HepG2 (cell line): ENCODE data around the gene PLG. TPM values are rescaled to one million over a fixed set of nuclear protein-coding genes. Genes with fewer than 3 reads are reported as not detected.
A peak's percentile ranks its signal among the peaks of the same experiment; 100 is the strongest.

ENCODE experiments used
- AHDC1 ChIP-seq: sonication (generic); formaldehyde crosslinking; IDR thresholded peaks from 2 replicates; pipeline ENCODE4 v1.5.1; 2020; ENCODE audit warnings: mild to moderate bottlenecking, missing genetic modification reagents, borderline replicate concordance
- BORCS8-MEF2B ChIP-seq: sonication (generic); formaldehyde crosslinking; IDR thresholded peaks from 2 replicates; pipeline ENCODE4 v1.8.0; 2022; ENCODE audit warnings: mild to moderate bottlenecking, missing genetic modification reagents
- CBX1 ChIP-seq: IDR thresholded peaks from one replicate; pipeline ENCODE4 v1.6.1; 2016; ENCODE audit warnings: antibody characterized with exemption, low read depth
- CREB1 ChIP-seq, 2 experiments: fragments of 450-650 bp in 1 of 2; IDR thresholded peaks; 2 replicates each; pipeline ENCODE4 v1.6.1; 2016 to 2017; ENCODE audit warnings: control low read depth in 1 of 2, mild to moderate bottlenecking in 1 of 2, missing compliant biosample characterization in 1 of 2, missing genetic modification characterization in 1 of 2
- GFI1 ChIP-seq: sonication (generic); formaldehyde crosslinking; IDR thresholded peaks from 2 replicates; pipeline ENCODE4 v1.5.0; 2020; ENCODE audit warnings: missing genetic modification reagents, mild to moderate bottlenecking, borderline replicate concordance
- HCFC1 ChIP-seq: fragments of 150-350 bp; IDR thresholded peaks from 2 replicates; pipeline ENCODE4 v1.6.1; 2014; ENCODE audit warnings: low read depth, low read length
- LCORL ChIP-seq, 2 experiments: fragments of 450-650 bp in 1 of 2; sonication (generic) in 1 of 2; formaldehyde crosslinking in 1 of 2; IDR thresholded peaks; 2 replicates each; pipeline versions ENCODE4 v1.5.0 to v1.6.1; 2017 to 2020; ENCODE audit warnings: antibody characterized with exemption in 1 of 2, missing genetic modification reagents in 1 of 2
- NFIC ChIP-seq: IDR thresholded peaks from 2 replicates; pipeline ENCODE4 v1.6.1; 2012; ENCODE audit warnings: mild to moderate bottlenecking, low read length, inconsistent platforms
- NR2F2 ChIP-seq: IDR thresholded peaks from 2 replicates; pipeline ENCODE4 v1.6.1; 2012; ENCODE audit warnings: low read depth, inconsistent platforms, borderline replicate concordance
- PHF8 ChIP-seq: sonication (generic); formaldehyde crosslinking; IDR thresholded peaks from 2 replicates; pipeline ENCODE4 v1.5.0; 2020; ENCODE audit warnings: missing genetic modification reagents
- POGZ ChIP-seq: sonication (generic); formaldehyde crosslinking; IDR thresholded peaks from 2 replicates; pipeline ENCODE4 v1.4.0; 2020; ENCODE audit warnings: mild to moderate bottlenecking, missing genetic modification reagents
- RXRB ChIP-seq: IDR thresholded peaks from 2 replicates; pipeline ENCODE4 v1.6.1; 2016; ENCODE audit warnings: borderline replicate concordance, missing genetic modification reagents, missing compliant biosample characterization
- SALL1 ChIP-seq: sonication (generic); formaldehyde crosslinking; IDR thresholded peaks from 2 replicates; pipeline ENCODE4 v1.8.0; 2022; ENCODE audit warnings: mild to moderate bottlenecking, missing genetic modification reagents
- TRIM24 ChIP-seq: sonication (generic); formaldehyde crosslinking; IDR thresholded peaks from 2 replicates; pipeline ENCODE4 v1.8.0; 2022; ENCODE audit warnings: mild to moderate bottlenecking, missing genetic modification reagents
- ZNF224 ChIP-seq: sonication (generic); formaldehyde crosslinking; IDR thresholded peaks from 2 replicates; pipeline ENCODE4 v1.5.0; 2020; ENCODE audit warnings: mild to moderate bottlenecking, missing genetic modification reagents
- ZNF564 ChIP-seq: sonication (generic); formaldehyde crosslinking; IDR thresholded peaks from 2 replicates; pipeline ENCODE4 v1.8.1; 2023; ENCODE audit warnings: mild to moderate bottlenecking, missing genetic modification reagents
- ZNF710 ChIP-seq: sonication (generic); formaldehyde crosslinking; IDR thresholded peaks from 2 replicates; pipeline ENCODE4 v1.5.0; 2020; ENCODE audit warnings: mild to moderate bottlenecking, missing genetic modification reagents, borderline replicate concordance
- polyA plus RNA-seq, 8 experiments: library from polyadenylated mRNA; depleted of rRNA in 3 of 8; stranded (reverse) in 7 of 8; unstranded in 1 of 8; fragments of >200 nt; fragmentation: Illumina TruSeq in 4 of 8; extraction: Trizol in 4 of 8; gene quantifications; 2 replicates each; pipeline versions ENCODE4 v1.2.1 to v1.2.3, GENCODE V29; 2011 to 2016; ENCODE audit warnings: low read depth in 4 of 8, missing spikeins in 1 of 8, mixed read lengths in 1 of 8; ENCODE audit not compliant: insufficient read depth in 1 of 8
- total RNA-seq, 5 experiments: library from RNA; depleted of rRNA; stranded (reverse); fragments of >200 nt; fragmentation: Illumina TruSeq; extraction: Trizol; gene quantifications; 2 replicates each; pipeline ENCODE4 v1.2.3, GENCODE V29; 2016; ENCODE audit warnings: low read depth in 1 of 5
- TF ChIP-seq, protein P1 (sequence below): sonication (generic); formaldehyde crosslinking; IDR thresholded peaks from 2 replicates; pipeline ENCODE4 v1.8.0; 2022; ENCODE audit warnings: mild to moderate bottlenecking, missing genetic modification reagents, moderate library complexity
- TF ChIP-seq, protein P2 (sequence below): sonication (generic); formaldehyde crosslinking; IDR thresholded peaks from 2 replicates; pipeline ENCODE4 v1.5.1; 2020; ENCODE audit warnings: mild to moderate bottlenecking, moderate library complexity, missing genetic modification reagents

Gene PLG
- total and polyA plus RNA-seq, 2 of the 13 experiments (the other 11 are each of a cell fraction or from before 2014, with no cell fraction given) = 1.7 to 10.7 TPM

GRCh38 chr6:160692369-160692959 is 9.6 kb upstream of the PLG start (continued):
- peak; percentile 30; the same call in 1 of the 2 replicates for TF ChIP-seq AHDC1
- no peak for TF ChIP-seq CREB1 (IDR thresholded peaks at IDR 0.05)
- TF ChIP-seq CREB1 (CRISPR knock-in tag; IDR thresholded peaks at IDR 0.05) = peak; percentile 20; the same call in 1 of the 2 replicates
- TF ChIP-seq TRIM24 (CRISPR knock-in tag) = 0 out of 2 replicates have a peak, but pooled peaks have one; percentile 41
- no peak for TF ChIP-seq PHF8 (CRISPR knock-in tag)
- TF ChIP-seq, protein P1, sequence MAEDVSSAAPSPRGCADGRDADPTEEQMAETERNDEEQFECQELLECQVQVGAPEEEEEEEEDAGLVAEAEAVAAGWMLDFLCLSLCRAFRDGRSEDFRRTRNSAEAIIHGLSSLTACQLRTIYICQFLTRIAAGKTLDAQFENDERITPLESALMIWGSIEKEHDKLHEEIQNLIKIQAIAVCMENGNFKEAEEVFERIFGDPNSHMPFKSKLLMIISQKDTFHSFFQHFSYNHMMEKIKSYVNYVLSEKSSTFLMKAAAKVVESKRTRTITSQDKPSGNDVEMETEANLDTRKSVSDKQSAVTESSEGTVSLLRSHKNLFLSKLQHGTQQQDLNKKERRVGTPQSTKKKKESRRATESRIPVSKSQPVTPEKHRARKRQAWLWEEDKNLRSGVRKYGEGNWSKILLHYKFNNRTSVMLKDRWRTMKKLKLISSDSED (CRISPR knock-in tag) = no peak
- TF ChIP-seq ZNF710 (CRISPR knock-in tag) = 0 out of 2 replicates have a peak, but pooled peaks have one; percentile 51
- no peak for TF ChIP-seq HCFC1
- 0 out of 2 replicates have a peak, but pooled peaks have one; percentile 38 for TF ChIP-seq GFI1
- TF ChIP-seq POGZ (CRISPR knock-in tag) = 0 out of 2 replicates have a peak, but pooled peaks have one; percentile 58
- TF ChIP-seq, protein P2, sequence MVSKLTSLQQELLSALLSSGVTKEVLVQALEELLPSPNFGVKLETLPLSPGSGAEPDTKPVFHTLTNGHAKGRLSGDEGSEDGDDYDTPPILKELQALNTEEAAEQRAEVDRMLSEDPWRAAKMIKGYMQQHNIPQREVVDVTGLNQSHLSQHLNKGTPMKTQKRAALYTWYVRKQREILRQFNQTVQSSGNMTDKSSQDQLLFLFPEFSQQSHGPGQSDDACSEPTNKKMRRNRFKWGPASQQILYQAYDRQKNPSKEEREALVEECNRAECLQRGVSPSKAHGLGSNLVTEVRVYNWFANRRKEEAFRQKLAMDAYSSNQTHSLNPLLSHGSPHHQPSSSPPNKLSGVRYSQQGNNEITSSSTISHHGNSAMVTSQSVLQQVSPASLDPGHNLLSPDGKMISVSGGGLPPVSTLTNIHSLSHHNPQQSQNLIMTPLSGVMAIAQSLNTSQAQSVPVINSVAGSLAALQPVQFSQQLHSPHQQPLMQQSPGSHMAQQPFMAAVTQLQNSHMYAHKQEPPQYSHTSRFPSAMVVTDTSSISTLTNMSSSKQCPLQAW (CRISPR knock-in tag) = peak; percentile 20; the same call in 1 of the 2 replicates
- TF ChIP-seq SALL1 = peak; percentile 80
- TF ChIP-seq NR2F2 = peak; percentile 85
- 0 out of 2 replicates have a peak, but pooled peaks have one; percentile 25 for TF ChIP-seq NFIC
- TF ChIP-seq RXRB (CRISPR knock-in tag) = no peak
- no peak for TF ChIP-seq ZNF224 (CRISPR knock-in tag)
- no peak for TF ChIP-seq ZNF564
- no peak for TF ChIP-seq LCORL (IDR thresholded peaks at IDR 0.05)
- 0 out of 2 replicates have a peak, but pooled peaks have one; percentile 22 for TF ChIP-seq LCORL (CRISPR knock-in tag; IDR thresholded peaks at IDR 0.05)
- peak; percentile 12; the same call in 1 of the 2 replicates for TF ChIP-seq BORCS8-MEF2B
- TF ChIP-seq CBX1 = no peak
